Naive B cell (primary cell): ENCODE data around the gene ERG. TPM values are rescaled to one million over a fixed set of nuclear protein-coding genes. Genes with fewer than 3 reads are reported as not detected.

ENCODE experiments used
- ATAC-seq, 2 donors: fragments of 150-1000 bp; cut with Tn5 transposase; 2 replicates each; pipeline ENCODE4 v1.10.0; 2021; ENCODE audit warnings: low read depth in 2 of 2, mild to moderate bottlenecking in 2 of 2, moderate library complexity in 2 of 2
- DNase-seq: peaks from one replicate; pipeline ENCODE4 v3.0.0; 2022
- H3K27ac Mint-ChIP-seq, 6 donors: one replicate each; pipeline ENCODE4 v1.8.0; 2020 to 2022; ENCODE audit warnings: mild to moderate bottlenecking in 6 of 6, mixed read lengths in 6 of 6, moderate library complexity in 5 of 6, inconsistent platforms in 2 of 6
- H3K27me3 Mint-ChIP-seq, 3 donors: one replicate each; pipeline ENCODE4 v1.8.0; 2021 to 2022; ENCODE audit warnings: mixed read lengths in 3 of 3, mild to moderate bottlenecking in 1 of 3
- H3K36me3 Mint-ChIP-seq, 2 donors: one replicate each; pipeline ENCODE4 v1.8.0; 2020 to 2022; ENCODE audit warnings: mixed read lengths in 2 of 2, inconsistent platforms in 1 of 2, mild to moderate bottlenecking in 1 of 2
- H3K4me1 Mint-ChIP-seq, 3 donors: one replicate each; pipeline ENCODE4 v1.8.0; 2020 to 2022; ENCODE audit warnings: mixed read lengths in 3 of 3, inconsistent platforms in 1 of 3, mild to moderate bottlenecking in 1 of 3, moderate library complexity in 1 of 3
- H3K4me3 Mint-ChIP-seq, 8 donors: one replicate each; pipeline ENCODE4 v1.8.0; 2020 to 2022; ENCODE audit warnings: mild to moderate bottlenecking in 8 of 8, mixed read lengths in 8 of 8, moderate library complexity in 8 of 8, inconsistent platforms in 2 of 8
- H3K9me3 Mint-ChIP-seq, 7 donors: one replicate each; pipeline ENCODE4 v1.8.0; 2020 to 2022; ENCODE audit warnings: mixed read lengths in 7 of 7, mild to moderate bottlenecking in 5 of 7, inconsistent platforms in 2 of 7, moderate library complexity in 1 of 7
- polyA plus RNA-seq, 6 donors: library from polyadenylated mRNA; unstranded; fragments of 300-500 nt; fragmentation: Illumina TruSeq; gene quantifications; one replicate each; pipeline ENCODE4 v1.2.3, GENCODE V29; 2021; ENCODE audit warnings: low read depth in 6 of 6

Gene ERG
- polyA plus RNA-seq, 6 donors from 2014 or later = not detected

DNA sequence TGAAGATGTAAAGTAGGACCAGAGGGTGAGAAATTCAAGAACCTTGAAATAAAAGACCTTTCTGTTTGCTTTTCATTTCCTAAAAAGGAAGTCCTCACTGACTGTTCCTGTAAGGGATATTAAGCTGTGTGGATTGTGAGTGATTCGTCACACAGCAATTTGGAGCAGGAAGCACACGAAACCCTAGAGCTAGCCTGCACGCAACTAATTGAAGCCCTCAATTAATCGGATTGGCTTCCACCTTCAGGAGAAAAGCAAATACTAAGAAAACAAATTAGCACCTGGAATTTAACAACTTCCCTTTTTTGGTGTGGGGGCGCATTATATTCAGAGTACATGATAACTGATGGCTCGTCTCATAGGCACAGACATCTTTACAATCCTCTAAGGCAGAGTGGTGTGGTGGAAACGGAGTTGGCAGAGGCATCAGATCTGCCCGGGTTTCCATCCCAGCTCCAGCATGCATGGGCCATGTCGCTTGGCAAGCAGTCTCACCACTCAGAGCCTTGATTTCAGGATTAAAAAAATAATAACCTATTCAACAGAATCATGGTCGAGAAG, 146.2 kb downstream of the ERG start:
- peaks cover 21 to 25% (median 21%) of the 10 kb centered on the region in 3 donors for H3K27me3 Mint-ChIP-seq

DNA sequence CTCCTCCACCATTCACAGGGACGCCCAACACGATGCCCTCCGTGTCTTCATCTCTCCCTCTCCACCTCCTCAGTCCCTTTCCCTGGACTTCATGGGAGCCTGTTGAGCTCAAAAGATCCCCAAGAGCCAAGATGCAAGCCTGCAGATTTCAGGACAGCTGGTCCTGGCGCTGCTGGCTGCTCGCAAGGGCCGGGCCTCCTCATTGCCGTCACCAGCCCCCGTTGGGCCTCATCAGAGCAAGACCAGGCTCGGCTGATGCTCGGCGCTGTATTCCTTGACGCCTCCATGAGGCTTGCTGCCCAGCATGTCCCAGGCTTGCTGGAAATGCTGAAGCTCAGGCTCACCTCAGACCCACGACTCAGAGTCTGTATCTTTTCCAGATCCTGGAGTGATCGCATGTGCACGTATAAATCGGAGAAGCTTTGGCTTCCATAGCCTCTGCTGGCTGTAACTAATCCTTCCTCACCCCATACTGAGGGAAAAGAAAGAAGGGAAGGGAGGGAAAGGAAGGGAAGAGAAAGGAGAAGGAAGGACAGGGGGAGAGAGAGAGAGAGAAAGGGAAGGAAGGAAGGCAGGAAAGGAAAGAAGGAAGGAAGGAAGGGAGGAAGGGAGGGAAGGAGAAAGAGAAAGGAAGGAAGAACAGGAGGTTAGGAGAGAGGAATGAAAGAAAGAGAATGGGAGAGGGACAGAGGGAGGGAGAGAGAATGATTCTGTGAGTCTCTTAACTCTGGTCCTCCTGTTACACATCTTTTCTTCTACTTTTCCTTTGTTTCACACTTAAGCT, 146.9 kb downstream of the ERG start:
- H3K4me1 Mint-ChIP-seq = peaks cover 0 to 6% (median 0%) of the 10 kb centered on the region in 3 donors
- DNase-seq (no peak), ATAC-seq (no peak)
- H3K27me3 Mint-ChIP-seq = peaks cover 17 to 22% (median 17%) of the 10 kb centered on the region in 3 donors
- H3K36me3 Mint-ChIP-seq = no peaks in the 10 kb centered on the region
- H3K4me3 Mint-ChIP-seq = no peak overlapping the region
- H3K9me3 Mint-ChIP-seq = peaks cover 0 to under 1% (median 0%) of the 10 kb centered on the region in 7 donors
- H3K27ac Mint-ChIP-seq = no peak overlapping the region

More for the DNA sequence above, 146.2 kb downstream of the ERG start:
- Mint-ChIP-seq H3K4me3 (no peak overlapping the region), H3K4me1 (peaks cover 0 to 7% (median 0%) of the 10 kb centered on the region in 3 donors), H3K36me3 (no peaks in the 10 kb centered on the region), H3K27ac (peak overlapping the region in 1 of 6 donors; percentile 55), H3K9me3 (no peaks in the 10 kb centered on the region)
- DNase-seq = no peak
- ATAC-seq = no peak

DNA sequence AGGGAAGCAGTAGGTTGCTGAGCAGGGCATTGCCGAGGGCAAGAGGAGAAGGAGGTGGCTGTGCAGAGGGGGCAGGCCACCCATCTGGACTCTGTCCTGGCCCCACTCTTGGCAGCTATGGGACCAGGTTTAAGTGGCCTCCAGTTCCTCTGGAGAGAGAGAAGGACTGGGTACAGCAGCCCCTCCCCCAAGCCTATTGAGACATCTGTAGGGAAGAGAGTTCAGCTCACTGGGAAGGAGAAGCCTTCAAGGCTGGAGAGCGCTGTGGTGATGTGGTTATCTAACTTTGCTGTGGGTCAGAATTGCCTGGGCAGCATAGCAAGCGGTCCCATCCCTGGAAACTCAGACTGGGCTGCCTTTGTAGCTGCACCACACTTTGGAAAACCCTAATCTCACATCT, 147.6 kb downstream of the ERG start:
- Mint-ChIP-seq H3K27ac (no peak overlapping the region), H3K36me3 (no peaks in the 10 kb centered on the region)
- no peak for DNase-seq

DNA sequence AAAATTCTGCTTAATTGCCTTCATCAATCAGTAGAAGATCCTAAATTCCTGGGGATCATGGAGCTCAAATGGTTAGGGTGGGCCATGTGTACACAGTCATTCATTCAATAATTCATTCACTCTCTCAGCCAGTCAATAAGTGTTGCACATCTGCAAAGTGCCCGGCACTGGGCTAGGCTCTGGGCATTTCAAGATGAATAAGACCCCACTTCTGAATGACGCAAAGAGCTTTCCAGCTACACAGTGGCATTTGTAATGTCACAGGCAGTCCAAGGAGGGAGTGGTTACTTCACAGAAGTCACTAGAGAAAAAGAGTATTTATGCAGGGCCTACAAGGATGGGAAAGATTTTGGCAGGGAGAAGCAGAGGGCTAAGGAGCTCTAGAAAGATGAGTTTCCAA, 148.3 kb downstream of the ERG start:
- Mint-ChIP-seq H3K27me3 (peaks cover 11 to 15% (median 13%) of the 10 kb centered on the region in 3 donors), H3K36me3 (no peaks in the 10 kb centered on the region), H3K4me3 (no peak overlapping the region), H3K4me1 (peaks cover 0 to 4% (median 0%) of the 10 kb centered on the region in 3 donors), H3K9me3 (peaks cover 0 to 4% (median 0%) of the 10 kb centered on the region in 7 donors), H3K27ac (no peak overlapping the region)
- DNase-seq (no peak), ATAC-seq (no peak)

More for the DNA sequence above, 147.6 kb downstream of the ERG start:
- Mint-ChIP-seq H3K4me3 (no peak overlapping the region), H3K27me3 (peaks cover 13 to 17% (median 14%) of the 10 kb centered on the region in 3 donors), H3K4me1 (peaks cover 0 to 4% (median 0%) of the 10 kb centered on the region in 3 donors), H3K9me3 (peaks cover 0 to 4% (median 0%) of the 10 kb centered on the region in 7 donors)
- no peak for ATAC-seq

DNA sequence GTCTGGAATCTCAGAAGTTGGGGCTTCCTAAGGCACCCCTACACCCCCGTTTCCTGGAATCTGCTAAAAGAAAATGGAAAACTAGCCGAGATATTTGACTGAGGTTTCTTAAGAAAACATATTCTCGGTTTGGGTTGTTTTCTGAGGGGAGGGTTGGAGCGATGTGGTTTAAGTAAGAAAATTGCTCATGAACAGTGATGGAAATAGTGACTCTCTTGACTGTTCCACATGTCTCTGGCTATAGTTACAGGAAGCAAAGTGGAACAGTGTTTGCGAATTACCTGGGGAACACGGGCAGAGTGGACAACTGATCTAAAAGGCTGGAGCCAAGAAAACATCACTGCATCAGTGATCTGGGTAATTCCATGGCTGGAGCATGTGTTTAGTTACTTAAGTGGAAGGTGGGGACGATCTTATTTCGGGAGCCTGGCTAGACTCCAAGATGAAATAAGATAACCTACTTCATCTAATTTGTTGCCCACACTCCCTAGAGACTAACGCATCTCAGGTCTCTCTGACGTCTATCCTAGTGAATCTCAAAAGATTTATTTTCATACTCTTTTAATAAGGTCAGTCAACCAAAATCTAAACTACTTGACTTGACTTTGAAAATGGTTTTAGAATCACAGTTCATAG, 149.0 kb downstream of the ERG start:
- peaks cover 0 to 4% (median 0%) of the 10 kb centered on the region in 7 donors for H3K9me3 Mint-ChIP-seq
- peaks cover 0 to 4% (median 0%) of the 10 kb centered on the region in 3 donors for H3K4me1 Mint-ChIP-seq
- no peak for DNase-seq
- H3K36me3 Mint-ChIP-seq = no peaks in the 10 kb centered on the region
- ATAC-seq = no peak
- H3K4me3 Mint-ChIP-seq = no peak overlapping the region
- peaks cover 5 to 8% (median 8%) of the 10 kb centered on the region in 3 donors for H3K27me3 Mint-ChIP-seq
- no peak overlapping the region for H3K27ac Mint-ChIP-seq

DNA sequence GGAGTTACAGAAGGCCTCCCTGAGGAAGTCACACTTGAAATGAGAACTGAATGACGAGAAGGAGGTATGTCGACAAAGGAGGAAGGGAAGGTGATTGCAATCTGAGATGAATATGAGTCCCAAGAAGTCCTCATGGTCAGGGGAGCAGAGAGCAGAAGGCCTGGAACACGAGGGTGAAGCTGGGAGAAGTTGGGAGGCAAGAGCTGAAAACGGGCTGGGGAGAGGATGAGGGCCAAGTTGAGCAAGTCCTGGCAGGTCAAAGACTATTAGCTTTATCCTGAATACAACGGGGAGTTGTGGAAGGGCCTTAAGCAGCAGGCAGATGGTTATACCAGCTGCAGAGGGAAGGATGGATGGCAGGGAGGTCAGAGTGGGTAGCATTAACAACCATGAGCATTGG, 152.0 kb downstream of the ERG start:
- Mint-ChIP-seq H3K9me3 (peaks cover 0 to 4% (median 0%) of the 10 kb centered on the region in 7 donors), H3K27ac (no peak overlapping the region), H3K27me3 (peaks cover 5 to 8% (median 8%) of the 10 kb centered on the region in 3 donors), H3K4me1 (peaks cover 0 to under 1% (median 0%) of the 10 kb centered on the region in 3 donors), H3K36me3 (no peaks in the 10 kb centered on the region), H3K4me3 (no peak overlapping the region)
- DNase-seq = no peak
- no peak for ATAC-seq

DNA sequence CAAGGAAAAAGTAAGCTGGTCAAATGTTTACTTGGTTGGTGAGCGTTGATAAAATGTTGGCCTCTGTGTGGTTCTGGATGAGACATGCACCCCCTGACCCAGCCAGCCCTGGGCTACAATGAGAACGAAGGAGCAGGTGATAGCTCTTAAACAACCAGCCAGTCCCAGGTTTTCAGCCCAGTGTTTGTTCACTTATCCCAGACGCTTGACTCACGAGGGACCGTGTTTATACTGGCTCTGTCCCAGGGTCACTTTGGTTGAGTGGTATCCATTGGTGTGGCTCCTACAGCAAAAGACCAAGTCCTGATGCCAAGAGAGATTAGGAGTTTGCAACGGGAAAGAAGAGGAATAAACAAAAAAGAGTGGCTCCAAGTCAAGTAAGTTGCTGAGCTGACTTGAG, 154.6 kb downstream of the ERG start:
- Mint-ChIP-seq H3K9me3 (peaks cover 0 to 4% (median 0%) of the 10 kb centered on the region in 7 donors), H3K4me1 (no peaks in the 10 kb centered on the region)

DNA sequence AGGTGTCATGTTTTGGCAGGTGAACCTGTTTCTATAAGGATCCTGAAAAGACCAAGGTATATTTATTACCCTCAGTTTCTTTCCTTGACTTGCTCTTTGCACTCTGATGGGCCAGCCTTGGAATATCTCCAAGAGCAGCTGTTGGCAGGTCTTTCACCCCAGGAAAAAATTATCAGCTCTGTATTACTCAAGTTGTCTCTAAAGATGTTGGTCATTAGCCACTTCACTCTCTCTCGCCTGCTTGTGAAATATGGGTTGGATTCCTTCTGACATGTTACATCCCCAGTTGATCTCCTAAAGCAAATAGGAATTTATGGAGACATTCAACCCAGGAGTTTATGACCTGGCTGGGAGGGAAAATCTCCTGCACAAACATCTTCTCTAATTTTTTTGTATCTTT, 155.5 kb downstream of the ERG start:
- Mint-ChIP-seq H3K36me3 (no peaks in the 10 kb centered on the region), H3K4me1 (no peaks in the 10 kb centered on the region), H3K4me3 (no peak overlapping the region), H3K27me3 (peaks cover 0 to 3% (median 0%) of the 10 kb centered on the region in 3 donors), H3K9me3 (peaks cover 0 to 4% (median 0%) of the 10 kb centered on the region in 7 donors), H3K27ac (no peak overlapping the region)
- DNase-seq (no peak), ATAC-seq (no peak)

More for the DNA sequence above, 154.6 kb downstream of the ERG start:
- H3K27me3 Mint-ChIP-seq = peaks cover 0 to 3% (median 0%) of the 10 kb centered on the region in 3 donors
- ATAC-seq (no peak), DNase-seq (no peak)
- no peaks in the 10 kb centered on the region for H3K36me3 Mint-ChIP-seq
- H3K4me3 Mint-ChIP-seq = no peak overlapping the region
- H3K27ac Mint-ChIP-seq = no peak overlapping the region

DNA sequence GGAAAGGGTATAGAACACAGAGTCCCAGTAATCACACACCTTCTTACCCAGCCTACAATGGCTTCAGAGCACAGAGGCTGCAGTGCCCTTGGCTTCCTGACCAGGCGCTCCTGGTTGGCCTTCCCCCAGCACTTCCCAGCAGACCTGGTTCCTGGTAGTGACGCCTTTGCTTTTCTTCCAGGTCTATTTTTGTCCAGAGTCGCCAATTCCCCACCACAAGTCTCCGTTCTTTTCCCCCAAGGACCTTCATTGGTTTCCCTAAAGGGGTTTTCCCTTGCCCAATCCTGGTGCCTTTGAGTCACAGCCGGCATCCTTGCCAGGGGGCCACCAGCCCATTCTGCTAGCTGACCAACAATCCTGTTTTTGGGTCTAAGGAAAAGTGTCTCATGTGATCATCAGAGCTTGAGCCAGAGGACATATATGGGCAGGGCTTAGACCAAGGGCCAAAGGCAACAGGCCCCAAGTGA, 156.7 kb downstream of the ERG start:
- Mint-ChIP-seq H3K36me3 (no peaks in the 10 kb centered on the region), H3K4me1 (no peaks in the 10 kb centered on the region), H3K27me3 (peaks cover 0 to 3% (median 0%) of the 10 kb centered on the region in 3 donors), H3K9me3 (peaks cover 0 to 4% (median 0%) of the 10 kb centered on the region in 7 donors), H3K4me3 (no peak overlapping the region), H3K27ac (no peak overlapping the region)
- no peak for DNase-seq
- no peak for ATAC-seq

DNA sequence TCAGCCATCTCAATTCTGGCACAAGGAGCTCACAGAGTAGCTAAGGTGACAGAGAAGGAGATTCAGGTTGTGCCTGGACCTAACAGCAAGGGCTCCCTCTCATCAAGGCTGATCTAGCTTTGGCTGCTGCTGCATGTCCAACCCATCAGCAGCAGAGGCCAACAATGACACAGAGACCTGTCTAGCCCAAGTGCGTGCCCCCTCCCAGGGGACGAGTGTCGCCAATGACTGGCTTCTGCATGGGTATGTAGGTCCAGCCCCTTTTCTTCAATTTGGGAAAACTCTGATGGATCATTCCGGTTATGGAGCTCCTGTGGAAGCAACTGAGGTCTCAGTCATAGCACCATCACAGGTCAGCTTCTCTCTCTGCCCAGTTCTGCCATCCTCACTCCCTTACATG, 158.1 kb downstream of the ERG start:
- no peak for ATAC-seq
- no peak overlapping the region for H3K4me3 Mint-ChIP-seq

DNA sequence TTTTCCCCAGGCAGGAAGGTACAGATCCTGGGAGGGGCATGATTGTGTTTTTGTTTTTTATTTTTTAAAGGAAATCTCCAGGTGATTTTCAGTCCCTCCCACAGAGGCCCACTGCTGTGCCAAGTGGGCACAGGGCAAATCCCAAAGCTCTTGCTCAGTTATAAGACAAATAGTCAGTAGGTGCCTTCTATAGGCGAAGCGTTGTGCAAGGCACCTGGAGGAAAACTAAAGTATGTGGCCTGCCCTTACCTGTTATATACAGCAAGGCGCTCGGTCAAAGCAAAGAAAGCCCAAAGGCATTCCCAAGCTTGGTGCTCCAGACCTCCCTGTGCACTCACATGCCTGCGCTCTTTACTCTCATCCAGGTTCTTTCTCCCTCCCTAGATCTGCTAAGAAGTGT, 160.5 kb downstream of the ERG start:
- H3K4me3 Mint-ChIP-seq = no peak overlapping the region
- H3K9me3 Mint-ChIP-seq = no peaks in the 10 kb centered on the region

More for the DNA sequence above, 158.1 kb downstream of the ERG start:
- DNase-seq = no peak
- H3K27ac Mint-ChIP-seq = no peak overlapping the region
- no peaks in the 10 kb centered on the region for H3K36me3 Mint-ChIP-seq
- peaks cover 0 to 3% (median 0%) of the 10 kb centered on the region in 3 donors for H3K27me3 Mint-ChIP-seq
- peaks cover 0 to 2% (median 0%) of the 10 kb centered on the region in 7 donors for H3K9me3 Mint-ChIP-seq
- no peaks in the 10 kb centered on the region for H3K4me1 Mint-ChIP-seq

DNA sequence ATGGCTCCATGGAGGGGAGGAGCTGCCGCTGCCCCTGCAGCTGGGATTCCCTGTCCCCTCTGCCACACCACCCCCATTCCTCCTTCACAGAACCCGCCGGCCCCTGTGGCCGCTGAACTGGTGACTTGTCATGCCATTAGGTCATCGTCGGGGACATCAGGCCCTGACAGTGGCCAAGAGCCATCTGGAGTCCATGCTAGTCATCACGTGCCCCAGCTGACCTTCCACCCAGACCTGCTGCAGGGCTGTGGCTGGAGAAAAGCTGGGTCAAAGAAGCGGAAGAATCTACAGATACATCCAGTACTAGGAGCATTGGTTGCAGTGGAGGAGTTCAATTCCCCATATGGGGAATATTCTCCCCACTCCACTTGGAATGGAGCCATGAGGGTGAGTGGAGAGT, 163.4 kb downstream of the ERG start:
- Mint-ChIP-seq H3K27ac (no peak overlapping the region), H3K4me3 (no peak overlapping the region), H3K9me3 (no peaks in the 10 kb centered on the region), H3K27me3 (no peaks in the 10 kb centered on the region), H3K36me3 (no peaks in the 10 kb centered on the region), H3K4me1 (no peaks in the 10 kb centered on the region)
- ATAC-seq = no peak
- no peak for DNase-seq

More for the DNA sequence above, 160.5 kb downstream of the ERG start:
- DNase-seq (no peak), ATAC-seq (no peak)
- Mint-ChIP-seq H3K36me3 (no peaks in the 10 kb centered on the region), H3K27ac (peak overlapping the region in 1 of 6 donors; percentile 35), H3K27me3 (no peaks in the 10 kb centered on the region), H3K4me1 (no peaks in the 10 kb centered on the region)
